ENCODE data around the gene SLC15A1. TPM values are rescaled to one million over a fixed set of nuclear protein-coding genes. Genes with fewer than 3 reads are reported as not detected.

The SLC15A1 gene
- total and polyA plus RNA-seq, 7 experiments from 2014 or later: not detected

GRCh38 chr13:98738213-98738612, 14.3 kb downstream of the SLC15A1 start:
- H3K4me3 ChIP-seq (ENCODE audit: low read length): no peak overlapping the region
- H3K27me3 ChIP-seq (ENCODE audit: control insufficient read depth in 2 of 2, insufficient read depth in 2 of 2, low read length in 2 of 2): no peaks in the 10 kb centered on the region
- Mint-ChIP-seq H3K27me3 (peaks cover 0 to 23% (median 0%) of the 10 kb centered on the region in 5 donors), H3K4me1 (no peaks in the 10 kb centered on the region), H3K4me3 (no peak overlapping the region), H3K36me3 (peaks cover 0 to 7% (median 4%) of the 10 kb centered on the region in 5 donors), H3K9me3 (peaks cover 7 to 36% (median 13%) of the 10 kb centered on the region in 11 donors), H3K27ac (no peak overlapping the region)
- H3K36me3 ChIP-seq (ENCODE audit: control insufficient read depth in 2 of 3, insufficient read depth in 3 of 3, low read length in 3 of 3): no peaks in the 10 kb centered on the region
- DNase-seq: no peak
- ATAC-seq: no peak
- ChIA-PET POLR2A (no interaction called here), CTCF (no interaction called here)
- H3K4me1 ChIP-seq (ENCODE audit: control insufficient read depth in 2 of 2, insufficient read depth in 2 of 2, low read length in 2 of 2): no peaks in the 10 kb centered on the region
- intact Hi-C loops (cut with micrococcal nuclease): no loop called here
- no peak overlapping the region for H3K27ac ChIP-seq (ENCODE audit: low read depth, low read length)
- H3K9me3 ChIP-seq (ENCODE audit: control insufficient read depth in 2 of 3, low read length in 3 of 3): peaks cover 0 to 13% (median 0%) of the 10 kb centered on the region in 3 experiments

- ChIA-PET POLR2A (no interaction called here), CTCF (no interaction called here)
- intact Hi-C loops (cut with micrococcal nuclease): no loop called here
- ATAC-seq (no peak), DNase-seq (no peak)
- Mint-ChIP-seq H3K4me1 (peaks cover 0 to 6% (median 5%) of the 10 kb centered on the region in 7 donors), H3K4me3 (no peak overlapping the region), H3K27ac (no peak overlapping the region), H3K36me3 (peaks cover 0 to 7% (median 0%) of the 10 kb centered on the region in 5 donors), H3K27me3 (peaks cover 0 to 20% (median 5%) of the 10 kb centered on the region in 5 donors), H3K9me3 (peaks cover 0 to 11% (median 5%) of the 10 kb centered on the region in 11 donors)
- no peak overlapping the region for H3K27ac ChIP-seq (ENCODE audit: low read depth, low read length)
- H3K27me3 ChIP-seq (ENCODE audit: control insufficient read depth in 2 of 2, insufficient read depth in 2 of 2, low read length in 2 of 2): no peaks in the 10 kb centered on the region
- no peak overlapping the region for H3K4me3 ChIP-seq (ENCODE audit: low read length)
- H3K9me3 ChIP-seq (ENCODE audit: control insufficient read depth in 2 of 3, low read length in 3 of 3): no peaks in the 10 kb centered on the region
- H3K36me3 ChIP-seq (ENCODE audit: control insufficient read depth in 2 of 3, insufficient read depth in 3 of 3, low read length in 3 of 3): no peaks in the 10 kb centered on the region
- no peaks in the 10 kb centered on the region for H3K4me1 ChIP-seq (ENCODE audit: control insufficient read depth in 2 of 2, insufficient read depth in 2 of 2, low read length in 2 of 2)
Measured at GRCh38 chr13:98731925-98732324, 20.5 kb downstream of the SLC15A1 start.

- H3K27ac Mint-ChIP-seq: no peak overlapping the region
- no peaks in the 10 kb centered on the region for H3K4me1 ChIP-seq (ENCODE audit: control insufficient read depth in 2 of 2, insufficient read depth in 2 of 2, low read length in 2 of 2)
- H3K27ac ChIP-seq (ENCODE audit: low read depth, low read length): no peak overlapping the region
- no peaks in the 10 kb centered on the region for H3K36me3 ChIP-seq (ENCODE audit: control insufficient read depth in 2 of 3, insufficient read depth in 3 of 3, low read length in 3 of 3)
- H3K9me3 Mint-ChIP-seq: peaks cover 0 to 9% (median 3%) of the 10 kb centered on the region in 11 donors
- POLR2A ChIA-PET: no interaction called here
- H3K4me3 Mint-ChIP-seq: no peak overlapping the region
- peaks cover 0 to 20% (median 5%) of the 10 kb centered on the region in 5 donors for H3K27me3 Mint-ChIP-seq
- H3K4me3 ChIP-seq (ENCODE audit: low read length): no peak overlapping the region
- H3K36me3 Mint-ChIP-seq: peaks cover 0 to 7% (median 0%) of the 10 kb centered on the region in 5 donors
- no peaks in the 10 kb centered on the region for H3K9me3 ChIP-seq (ENCODE audit: control insufficient read depth in 2 of 3, low read length in 3 of 3)
- ATAC-seq (no peak), DNase-seq (no peak)
- H3K4me1 Mint-ChIP-seq: peaks cover 0 to 6% (median 5%) of the 10 kb centered on the region in 7 donors
- CTCF ChIA-PET: no interaction called here
- intact Hi-C loops (cut with micrococcal nuclease): no loop called here
- no peaks in the 10 kb centered on the region for H3K27me3 ChIP-seq (ENCODE audit: control insufficient read depth in 2 of 2, insufficient read depth in 2 of 2, low read length in 2 of 2)
Measured at GRCh38 chr13:98731038-98731437, 21.4 kb downstream of the SLC15A1 start.

- CTCF ChIA-PET: no interaction called here
- Histone ChIP-seq H3K27ac (ENCODE audit: low read depth, low read length) (no peak overlapping the region), H3K27me3 (ENCODE audit: control insufficient read depth in 2 of 2, insufficient read depth in 2 of 2, low read length in 2 of 2) (no peaks in the 10 kb centered on the region), H3K36me3 (ENCODE audit: control insufficient read depth in 2 of 3, insufficient read depth in 3 of 3, low read length in 3 of 3) (no peaks in the 10 kb centered on the region), H3K4me3 (ENCODE audit: low read length) (no peak overlapping the region), H3K9me3 (ENCODE audit: control insufficient read depth in 2 of 3, low read length in 3 of 3) (no peaks in the 10 kb centered on the region), H3K4me1 (ENCODE audit: control insufficient read depth in 2 of 2, insufficient read depth in 2 of 2, low read length in 2 of 2) (no peaks in the 10 kb centered on the region)
- ATAC-seq: no peak
- peaks cover 0 to 9% (median 2%) of the 10 kb centered on the region in 11 donors for H3K9me3 Mint-ChIP-seq
- POLR2A ChIA-PET: no interaction called here
- no peak for DNase-seq
- H3K4me1 Mint-ChIP-seq: peaks cover 0 to 6% (median 5%) of the 10 kb centered on the region in 7 donors
- intact Hi-C loops (cut with micrococcal nuclease): no loop called here
- no peak overlapping the region for H3K4me3 Mint-ChIP-seq
- no peak overlapping the region for H3K27ac Mint-ChIP-seq
- peaks cover 0 to 7% (median 0%) of the 10 kb centered on the region in 5 donors for H3K36me3 Mint-ChIP-seq
- peaks cover 0 to 20% (median 5%) of the 10 kb centered on the region in 5 donors for H3K27me3 Mint-ChIP-seq
Measured at GRCh38 chr13:98730441-98730840, 22.0 kb downstream of the SLC15A1 start.

GRCh38 chr13:98729658-98730057, 22.8 kb downstream of the SLC15A1 start:
- Mint-ChIP-seq H3K4me3 (no peak overlapping the region), H3K4me1 (peaks cover 0 to 6% (median 5%) of the 10 kb centered on the region in 7 donors), H3K36me3 (peaks cover 0 to 7% (median 0%) of the 10 kb centered on the region in 5 donors), H3K9me3 (peaks cover 0 to 9% (median 2%) of the 10 kb centered on the region in 11 donors), H3K27me3 (peaks cover 0 to 26% (median 5%) of the 10 kb centered on the region in 5 donors), H3K27ac (peak overlapping the region in 1 of 9 donors; percentile 50)
- DNase-seq (no peak), ATAC-seq (no peak)
- Histone ChIP-seq H3K27ac (ENCODE audit: low read depth, low read length) (no peak overlapping the region), H3K4me1 (ENCODE audit: control insufficient read depth in 2 of 2, insufficient read depth in 2 of 2, low read length in 2 of 2) (no peaks in the 10 kb centered on the region), H3K27me3 (ENCODE audit: control insufficient read depth in 2 of 2, insufficient read depth in 2 of 2, low read length in 2 of 2) (no peaks in the 10 kb centered on the region), H3K4me3 (ENCODE audit: low read length) (no peak overlapping the region), H3K9me3 (ENCODE audit: control insufficient read depth in 2 of 3, low read length in 3 of 3) (no peaks in the 10 kb centered on the region), H3K36me3 (ENCODE audit: control insufficient read depth in 2 of 3, insufficient read depth in 3 of 3, low read length in 3 of 3) (no peaks in the 10 kb centered on the region)
- ChIA-PET POLR2A (no interaction called here), CTCF (no interaction called here)
- intact Hi-C loops (cut with micrococcal nuclease): no loop called here

GRCh38 chr13:98722958-98723357, 29.5 kb downstream of the SLC15A1 start:
- intact Hi-C loops (cut with micrococcal nuclease): no loop called here
- no peak overlapping the region for H3K27ac ChIP-seq (ENCODE audit: low read depth, low read length)
- H3K27me3 Mint-ChIP-seq: peaks cover 0 to 6% (median 3%) of the 10 kb centered on the region in 5 donors
- no peaks in the 10 kb centered on the region for H3K9me3 Mint-ChIP-seq
- H3K36me3 ChIP-seq (ENCODE audit: control insufficient read depth in 2 of 3, insufficient read depth in 3 of 3, low read length in 3 of 3): no peaks in the 10 kb centered on the region
- ATAC-seq (no peak), DNase-seq (no peak)
- CTCF ChIA-PET: no interaction called here
- no peaks in the 10 kb centered on the region for H3K4me1 ChIP-seq (ENCODE audit: control insufficient read depth in 2 of 2, insufficient read depth in 2 of 2, low read length in 2 of 2)
- H3K27me3 ChIP-seq (ENCODE audit: control insufficient read depth in 2 of 2, insufficient read depth in 2 of 2, low read length in 2 of 2): no peaks in the 10 kb centered on the region
- H3K4me3 Mint-ChIP-seq: no peak overlapping the region
- H3K36me3 Mint-ChIP-seq: peaks cover 0 to 4% (median 0%) of the 10 kb centered on the region in 5 donors
- no peaks in the 10 kb centered on the region for H3K4me1 Mint-ChIP-seq
- no peaks in the 10 kb centered on the region for H3K9me3 ChIP-seq (ENCODE audit: control insufficient read depth in 2 of 3, low read length in 3 of 3)
- POLR2A ChIA-PET: no interaction called here
- H3K4me3 ChIP-seq (ENCODE audit: low read length): no peak overlapping the region
- no peak overlapping the region for H3K27ac Mint-ChIP-seq

GRCh38 chr13:98721825-98722510, 30.5 kb downstream of the SLC15A1 start:
- intact Hi-C loops (cut with micrococcal nuclease): no loop called here
- ChIA-PET CTCF (no interaction called here), POLR2A (interaction anchor here (0.6 kb wide), 1 partner anchor 1585 kb away, joined by 3 read pairs; no protein-coding TSS in a partner anchor)
- Mint-ChIP-seq H3K4me1 (no peaks in the 10 kb centered on the region), H3K27ac (no peak overlapping the region), H3K4me3 (no peak overlapping the region), H3K9me3 (no peaks in the 10 kb centered on the region), H3K36me3 (peaks cover 0 to 4% (median 0%) of the 10 kb centered on the region in 5 donors), H3K27me3 (peaks cover 0 to 10% (median 3%) of the 10 kb centered on the region in 5 donors)
- H3K4me3 ChIP-seq (ENCODE audit: low read length): no peak overlapping the region
- no peaks in the 10 kb centered on the region for H3K36me3 ChIP-seq (ENCODE audit: control insufficient read depth in 2 of 3, insufficient read depth in 3 of 3, low read length in 3 of 3)
- no peak for ATAC-seq
- no peaks in the 10 kb centered on the region for H3K4me1 ChIP-seq (ENCODE audit: control insufficient read depth in 2 of 2, insufficient read depth in 2 of 2, low read length in 2 of 2)
- no peak for DNase-seq
- H3K9me3 ChIP-seq (ENCODE audit: control insufficient read depth in 2 of 3, low read length in 3 of 3): no peaks in the 10 kb centered on the region
- no peak overlapping the region for H3K27ac ChIP-seq (ENCODE audit: low read depth, low read length)
- no peaks in the 10 kb centered on the region for H3K27me3 ChIP-seq (ENCODE audit: control insufficient read depth in 2 of 2, insufficient read depth in 2 of 2, low read length in 2 of 2)

Measured in naive thymus-derived CD4-positive, alpha-beta T cell (primary cell).